GM08714 (cell line): ENCODE data around the gene ARF3.
A peak's percentile ranks its signal among the peaks of the same experiment; 100 is the strongest.

Experiments used
- H3K4me3 ChIP-seq: fragments of 200-500 bp; sonication (Bioruptor generic); 2 replicates; pipeline ENCODE4 v1.5.1; 2014; ENCODE audit warnings: mild to moderate bottlenecking, low read length, inconsistent platforms
- ZNF274 ChIP-seq: IDR thresholded peaks from 2 replicates; pipeline ENCODE4 v1.6.1; 2012; ENCODE audit warnings: mild to moderate bottlenecking, low read depth, low read length

Gene ARF3

DNA sequence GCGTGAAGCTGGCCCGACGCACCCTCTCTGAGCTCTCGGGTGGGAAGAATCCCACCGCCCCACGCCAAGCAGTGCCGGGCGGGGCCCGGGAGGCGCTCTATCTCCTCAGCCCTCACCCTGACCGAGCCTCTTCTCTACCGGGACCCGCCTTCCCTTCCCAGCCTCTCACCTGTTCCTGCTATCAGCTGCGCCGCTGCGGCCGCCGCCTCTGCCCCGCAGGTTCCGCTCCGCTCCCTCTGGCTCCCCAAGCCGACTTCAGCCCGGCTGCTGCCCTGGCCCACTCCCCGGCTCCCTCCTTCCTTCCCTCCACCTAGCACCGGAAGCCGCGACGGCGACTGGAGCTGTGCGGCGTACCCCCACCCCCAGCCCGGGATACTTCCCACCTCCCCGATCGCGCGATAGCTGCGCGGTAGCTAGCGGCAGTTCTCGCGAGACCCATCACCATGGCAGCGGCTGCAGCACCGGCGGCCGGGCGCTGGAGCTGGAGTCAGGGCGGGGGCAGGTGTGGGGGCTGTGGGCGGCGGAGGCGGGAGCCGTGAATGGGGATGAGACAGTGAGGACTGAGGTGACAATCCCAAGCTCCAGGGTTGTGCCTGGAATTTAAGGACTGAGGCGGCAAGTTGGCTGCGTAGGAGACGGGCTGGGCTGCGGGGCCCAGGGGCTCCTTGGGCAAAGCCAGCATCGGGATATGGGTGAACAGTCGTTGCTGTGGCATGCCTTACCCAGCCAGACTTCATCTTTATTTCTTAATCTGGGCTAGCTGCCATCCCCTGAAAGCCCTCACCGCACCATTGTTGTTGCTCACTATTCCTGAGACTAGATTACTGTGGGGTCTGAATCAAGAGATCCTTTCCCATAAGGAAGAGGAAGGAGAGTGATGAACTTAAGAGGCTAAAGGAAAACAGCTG is at the start of gene ARF3:
TSS of gene ARF3 (minus strand) at position 347 of the 908 bp plus-strand sequence. CDS start 16,392 bp downstream, outside the sequence.
- no peak for TF ChIP-seq ZNF274
- H3K4me3 ChIP-seq, result peak within 1 kb of the TSS; percentile 90

DNA sequence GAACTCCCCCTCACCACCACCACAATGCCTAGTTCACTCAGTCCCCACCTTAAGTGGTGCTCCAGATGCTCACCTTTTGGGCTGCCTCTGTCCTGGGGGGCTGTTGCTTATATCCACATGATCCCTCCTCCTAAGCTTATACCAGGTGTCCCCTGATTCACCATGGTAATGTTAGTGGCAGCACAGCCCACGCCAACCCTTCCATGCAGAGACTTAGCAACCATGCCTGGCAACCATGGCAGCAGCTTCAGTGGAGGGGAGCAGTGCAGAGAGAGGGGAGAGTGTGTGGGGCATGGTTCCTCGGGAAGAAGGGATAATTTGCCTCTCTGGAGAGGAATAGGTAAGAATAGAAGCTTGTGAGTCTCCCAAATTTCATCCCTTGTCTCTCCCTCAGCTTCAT is 43.1 kb upstream of the ARF3 start:
- no peak for TF ChIP-seq ZNF274
- H3K4me3 ChIP-seq, result no peak overlapping the region; the same call in 1 of the 2 replicates

- TF ChIP-seq ZNF274, result no peak
- peak within 1 kb of the TSS; percentile 41; the same call in 1 of the 2 replicates for H3K4me3 ChIP-seq
Measured at GRCh38 chr12:48999371-49000131, 42.3 kb upstream of the ARF3 start, which contains the start of gene DDN. Gene DDN, minus strand, starts transcription at chr12:48999375. Its CDS starts 88 bp downstream, at chr12:48999287.

GRCh38 chr12:48998497-48999353 is 41.4 kb upstream of the ARF3 start:
- no peak for TF ChIP-seq ZNF274
- H3K4me3 ChIP-seq, result peak overlapping the region; percentile 41; the same call in 1 of the 2 replicates

DNA sequence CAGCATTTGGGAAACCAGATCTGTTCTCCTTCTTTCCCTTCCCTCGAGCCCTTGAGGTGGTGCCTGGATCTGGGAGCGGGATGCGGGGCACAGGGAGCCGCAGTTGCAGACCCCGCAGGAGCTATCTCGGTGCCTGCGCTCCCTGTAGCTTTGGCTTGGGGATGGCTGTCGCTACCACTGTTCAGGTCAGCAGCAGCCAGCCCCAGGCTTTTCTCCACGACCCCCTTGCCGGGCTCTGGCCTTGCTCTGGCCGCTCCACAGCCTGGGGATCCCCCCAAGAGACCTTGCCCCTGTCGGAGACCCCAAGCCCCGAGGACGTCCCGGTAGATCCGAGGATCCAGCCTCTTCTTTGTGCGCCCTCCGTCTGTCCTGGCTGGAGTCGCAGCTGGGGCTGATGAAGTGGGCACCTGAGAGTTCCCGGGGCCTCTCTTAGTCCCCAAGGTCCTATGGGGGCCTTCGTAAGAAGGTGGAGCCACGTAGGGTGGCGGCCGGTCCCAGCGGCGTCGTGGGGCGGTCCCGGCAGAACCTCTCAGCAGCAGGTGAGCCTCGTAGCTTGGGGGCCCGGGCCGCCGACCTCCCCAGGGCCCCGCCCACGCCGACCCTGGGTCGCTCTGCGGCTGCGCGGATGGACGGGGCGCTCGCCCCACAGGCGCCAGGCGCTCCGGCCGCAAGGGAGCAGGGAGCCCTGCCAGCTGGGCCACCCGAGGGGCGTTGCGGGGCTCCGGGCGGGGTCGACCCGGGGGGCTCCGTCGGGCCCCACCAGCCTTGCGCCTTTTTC is 40.6 kb upstream of the ARF3 start:
- peak overlapping the region; percentile 41; the same call in 1 of the 2 replicates for H3K4me3 ChIP-seq
- no peak for TF ChIP-seq ZNF274

DNA sequence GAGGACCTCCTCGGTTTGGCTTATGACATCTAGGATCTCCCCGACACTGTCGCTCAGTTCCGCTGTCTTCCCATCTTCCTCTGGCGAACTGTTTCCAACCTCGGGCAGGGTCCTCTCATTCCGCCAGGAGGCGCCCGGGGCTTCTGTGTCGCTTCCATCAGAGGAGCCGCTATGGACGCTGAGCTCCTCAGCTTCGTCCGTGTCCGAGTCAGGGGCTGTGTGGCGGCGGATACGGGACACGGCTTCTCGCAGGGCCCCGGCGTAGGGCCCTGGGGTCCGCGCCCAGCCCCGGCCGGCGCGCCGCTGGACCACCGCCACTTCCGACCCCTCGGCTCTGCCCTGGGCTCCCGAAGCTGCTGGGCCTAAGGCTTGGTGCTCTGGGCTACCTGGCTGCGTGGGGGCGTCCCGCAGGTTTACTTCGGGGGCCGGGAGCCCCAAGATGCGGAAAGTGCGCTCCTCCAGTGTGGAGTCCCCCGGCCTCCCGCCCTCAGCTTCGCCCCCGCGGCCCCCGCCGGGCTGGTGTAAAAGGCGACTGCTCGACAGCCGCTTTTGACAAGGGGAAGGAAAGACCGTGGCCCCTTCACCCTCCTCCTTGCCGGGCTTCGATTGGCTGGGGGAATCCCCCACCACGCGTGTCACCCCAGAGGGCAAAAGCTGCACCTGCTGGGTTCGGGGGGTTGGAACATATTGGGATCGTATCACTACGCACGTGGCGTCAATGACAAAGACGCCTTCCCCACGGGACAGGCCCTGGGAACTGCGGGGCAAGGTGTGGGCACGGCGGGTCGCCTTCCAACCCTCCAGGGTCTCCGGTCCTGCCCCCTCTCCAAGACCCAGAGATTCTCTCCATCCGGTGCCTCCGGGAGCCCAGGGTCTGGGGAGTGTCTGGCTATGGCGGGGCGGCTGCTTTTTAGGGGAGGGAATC is 39.8 kb upstream of the ARF3 start:
- TF ChIP-seq ZNF274, result no peak
- H3K4me3 ChIP-seq, result peak overlapping the region; percentile 11; the same call in 1 of the 2 replicates

GRCh38 chr12:48995086-48995879 is 38.0 kb upstream of the ARF3 start:
- H3K4me3 ChIP-seq, result no peak overlapping the region

GRCh38 chr12:48994224-48995085 is 37.2 kb upstream of the ARF3 start:
- TF ChIP-seq ZNF274, result no peak
- no peak overlapping the region for H3K4me3 ChIP-seq

More at GRCh38 chr12:48995086-48995879, 38.0 kb upstream of the ARF3 start:
- no peak for TF ChIP-seq ZNF274

- H3K4me3 ChIP-seq, result no peak overlapping the region
- no peak for TF ChIP-seq ZNF274
Measured at GRCh38 chr12:48993787-48994186, 36.5 kb upstream of the ARF3 start.
